Cortex of kidney (tissue), 1 donor: ENCODE measurements around the gene ST6GALNAC2.
"Not testable (repeated sequence)": the region's sequence is repeated elsewhere in the genome, so short reads cannot be mapped to it uniquely, and the experiment has no call there.

Experiments
- DNase-seq: peaks from one replicate; lab custom pipeline; 2025; lab: John Stamatoyannopoulos, UW

The ST6GALNAC2 gene

DNA sequence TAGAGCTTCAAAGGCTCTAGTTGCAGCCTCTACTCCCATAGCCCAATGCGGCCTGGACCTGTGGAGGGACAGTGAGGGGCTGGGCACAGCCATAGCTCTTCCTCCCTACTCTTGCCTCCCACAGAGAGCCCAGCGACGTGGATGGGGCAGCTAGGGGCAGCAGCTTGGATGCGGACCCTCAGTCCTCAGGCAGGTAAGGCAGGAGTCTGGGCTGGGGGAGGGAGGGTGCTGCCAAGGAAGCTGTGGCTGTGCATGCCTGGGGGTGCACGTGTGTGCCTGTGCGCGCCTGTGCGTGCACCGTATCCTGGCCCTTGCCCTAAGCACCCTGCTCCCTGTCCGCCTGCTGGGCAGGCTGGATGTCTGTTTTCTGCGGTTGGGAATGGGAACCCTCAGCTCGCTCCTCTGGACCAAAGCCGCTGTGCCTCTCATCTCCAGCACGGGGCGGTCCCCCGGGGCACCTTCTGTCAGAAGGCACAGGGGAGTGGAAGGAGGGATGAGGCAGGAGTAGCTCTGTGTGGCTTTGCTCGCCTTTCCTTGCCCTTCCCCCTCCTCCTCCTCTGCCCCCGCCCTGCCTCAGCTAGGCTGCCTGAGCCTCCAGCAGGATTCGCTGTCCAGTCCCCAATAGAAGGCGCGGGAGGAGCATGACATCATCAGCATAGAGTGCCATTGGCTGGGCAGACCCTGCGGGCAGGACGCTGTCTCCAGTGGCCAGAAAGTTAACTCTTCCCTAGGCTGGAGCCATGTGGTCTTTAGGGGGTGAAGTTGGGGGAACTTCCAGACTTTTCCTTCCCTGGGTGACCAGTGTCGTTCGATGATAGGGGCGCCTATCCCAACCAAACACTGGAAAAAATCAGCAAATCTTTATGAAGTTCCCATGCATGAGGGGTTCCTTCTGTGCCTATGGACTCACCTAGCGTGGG lies 45.0 kb downstream of the ST6GALNAC2 start:
- no peak for DNase-seq

DNA sequence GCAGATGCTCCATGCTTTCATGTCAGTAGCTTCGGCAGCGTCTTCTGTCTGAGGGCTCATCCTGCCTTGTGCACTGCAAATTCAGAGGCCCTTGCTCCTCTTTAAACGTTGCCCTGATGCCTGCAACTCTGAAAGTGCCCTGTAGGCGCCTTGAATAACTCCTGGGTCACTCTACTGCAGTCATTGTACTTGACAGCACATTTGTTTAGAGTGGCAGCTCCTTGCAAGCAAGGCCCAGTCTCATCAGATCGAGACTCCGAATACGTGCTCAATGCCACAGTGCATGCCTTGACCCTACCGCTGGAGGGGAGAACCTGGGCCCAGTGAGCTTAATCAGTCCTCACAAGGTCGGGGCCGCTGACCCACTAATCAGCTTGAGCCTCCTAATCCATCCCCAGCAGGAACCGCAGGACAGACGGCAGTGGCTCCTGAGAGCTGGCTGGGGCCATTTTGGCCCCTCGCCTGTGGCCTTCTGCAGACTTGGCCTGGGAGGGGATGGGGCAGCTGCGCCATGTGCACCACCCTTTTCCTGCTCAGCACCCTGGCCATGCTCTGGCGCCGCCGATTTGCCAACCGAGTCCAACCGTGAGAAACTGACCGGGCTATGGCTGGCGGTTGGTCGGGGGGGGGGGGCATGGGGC lies 45.9 kb downstream of the ST6GALNAC2 start, which contains the start of gene PRCD:
Gene PRCD (plus strand): TSS at position 414 of the 641 bp plus-strand sequence. CDS start 98 bp downstream, at position 512.
- no peak for DNase-seq

DNA sequence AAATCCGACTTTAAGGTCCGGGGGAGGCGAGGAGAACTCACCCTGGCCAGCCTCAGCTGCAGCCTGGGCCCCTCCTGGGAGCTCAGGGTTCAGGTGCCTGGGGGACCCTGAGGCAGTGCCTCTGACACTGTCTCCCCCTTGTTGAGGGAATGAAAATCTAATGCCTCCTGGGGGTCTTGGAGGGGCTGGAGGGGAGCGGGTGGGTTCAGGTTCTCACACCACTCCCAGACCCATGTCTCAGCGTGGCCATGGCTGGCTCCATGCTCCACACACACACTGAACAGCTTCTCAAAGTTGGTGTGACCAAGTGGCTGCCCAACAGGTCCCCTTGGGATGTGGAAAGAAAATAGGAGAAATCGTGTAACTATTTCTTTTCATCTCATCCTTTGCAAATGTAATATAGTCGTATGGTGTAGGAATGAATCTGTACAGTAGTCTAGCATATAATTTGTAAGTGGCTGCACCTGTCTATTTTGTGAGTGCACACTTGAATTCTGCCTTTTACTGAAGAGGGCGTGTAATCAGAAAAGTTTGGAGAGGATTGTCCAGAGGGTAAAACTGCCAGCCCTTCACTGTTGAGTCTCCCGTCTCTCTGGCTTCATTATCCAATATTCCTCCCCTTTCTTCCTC lies 46.6 kb downstream of the ST6GALNAC2 start:
- DNase-seq, result no peak

GRCh38 chr17:76538281-76538931 lies 47.3 kb downstream of the ST6GALNAC2 start:
- DNase-seq, result no peak

DNA sequence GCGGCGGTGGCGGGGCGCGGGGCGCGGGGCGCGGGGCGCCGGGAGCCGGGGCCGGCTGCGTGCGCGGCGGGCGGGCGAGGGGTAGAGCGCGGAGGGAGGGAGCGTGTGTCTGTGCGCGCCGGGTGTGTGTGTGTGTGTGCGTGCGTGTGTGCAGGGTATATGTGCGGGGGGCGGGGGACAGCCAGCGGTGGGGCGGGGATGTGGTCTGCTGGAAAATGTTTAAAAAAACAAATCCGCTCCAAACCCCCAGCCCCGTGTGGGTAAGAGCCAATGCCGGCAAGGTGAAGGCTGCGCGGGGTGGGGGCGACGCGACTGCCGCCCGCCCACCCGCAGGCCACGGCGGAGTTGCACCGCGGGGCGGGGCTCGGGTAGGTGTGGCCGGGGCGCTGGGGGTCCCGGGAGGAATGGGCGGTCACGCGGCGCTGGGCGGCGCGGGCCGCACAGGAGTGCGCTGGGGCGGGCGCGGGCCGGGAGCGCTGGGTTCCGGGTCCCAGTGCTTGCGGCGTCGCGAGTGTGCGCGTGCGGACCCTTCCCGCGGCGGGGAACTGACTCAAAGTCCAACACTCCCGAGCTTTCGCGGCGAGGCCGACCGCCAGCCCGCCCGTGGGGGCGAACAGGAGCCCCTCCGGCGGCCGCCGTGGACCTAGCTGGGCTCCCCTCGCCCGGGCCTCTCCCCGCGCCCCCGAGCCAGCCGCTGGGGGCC lies 47.9 kb downstream of the ST6GALNAC2 start, which contains the start of gene CYGB:
Gene CYGB (minus strand): TSS at position 132 of the 703 bp plus-strand sequence. CDS start 167 bp downstream, outside the sequence.
- no peak for DNase-seq

GRCh38 chr17:76537288-76537577 lies 48.4 kb downstream of the ST6GALNAC2 start:
- DNase-seq, result no peak

GRCh38 chr17:76536511-76537287 lies 49.0 kb downstream of the ST6GALNAC2 start:
- DNase-seq, result no peak

DNA sequence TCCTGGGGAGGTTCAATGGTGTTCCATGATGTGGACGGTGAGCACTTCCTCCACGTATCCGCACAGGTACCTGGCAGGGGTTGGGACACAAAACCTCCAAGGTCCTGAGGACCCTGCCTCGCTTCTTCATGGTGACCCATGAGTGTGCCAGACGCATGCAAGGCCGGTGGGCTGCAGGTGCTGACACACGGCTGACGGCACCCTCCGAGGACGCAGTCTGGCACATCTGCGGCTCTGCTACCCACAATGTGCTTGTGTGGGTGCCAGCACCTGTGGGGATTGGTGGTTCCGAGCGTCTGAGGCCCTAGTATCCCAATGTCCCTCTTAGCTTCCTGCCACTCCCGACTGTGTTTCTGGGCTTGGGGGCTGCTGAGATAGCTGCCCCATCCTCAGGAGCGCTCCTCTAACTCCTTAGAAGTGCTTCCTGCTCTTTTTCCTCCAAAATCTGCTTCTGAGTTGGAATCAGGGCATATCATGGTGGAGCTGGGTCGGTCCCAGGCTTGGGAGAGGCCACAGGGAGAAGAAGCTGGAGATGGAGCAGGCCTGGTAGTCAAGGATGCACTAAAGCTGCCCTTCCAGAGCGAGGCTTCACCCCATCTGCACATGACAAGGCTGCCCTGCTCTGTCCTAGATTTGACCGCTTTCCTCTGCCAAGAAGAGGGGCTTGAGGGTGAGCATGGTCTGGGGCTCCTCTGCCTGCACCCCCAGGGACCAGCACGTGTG lies 49.7 kb downstream of the ST6GALNAC2 start:
- DNase-seq, result no peak

GRCh38 chr17:76534831-76535732 lies 50.6 kb downstream of the ST6GALNAC2 start:
- no peak for DNase-seq

DNA sequence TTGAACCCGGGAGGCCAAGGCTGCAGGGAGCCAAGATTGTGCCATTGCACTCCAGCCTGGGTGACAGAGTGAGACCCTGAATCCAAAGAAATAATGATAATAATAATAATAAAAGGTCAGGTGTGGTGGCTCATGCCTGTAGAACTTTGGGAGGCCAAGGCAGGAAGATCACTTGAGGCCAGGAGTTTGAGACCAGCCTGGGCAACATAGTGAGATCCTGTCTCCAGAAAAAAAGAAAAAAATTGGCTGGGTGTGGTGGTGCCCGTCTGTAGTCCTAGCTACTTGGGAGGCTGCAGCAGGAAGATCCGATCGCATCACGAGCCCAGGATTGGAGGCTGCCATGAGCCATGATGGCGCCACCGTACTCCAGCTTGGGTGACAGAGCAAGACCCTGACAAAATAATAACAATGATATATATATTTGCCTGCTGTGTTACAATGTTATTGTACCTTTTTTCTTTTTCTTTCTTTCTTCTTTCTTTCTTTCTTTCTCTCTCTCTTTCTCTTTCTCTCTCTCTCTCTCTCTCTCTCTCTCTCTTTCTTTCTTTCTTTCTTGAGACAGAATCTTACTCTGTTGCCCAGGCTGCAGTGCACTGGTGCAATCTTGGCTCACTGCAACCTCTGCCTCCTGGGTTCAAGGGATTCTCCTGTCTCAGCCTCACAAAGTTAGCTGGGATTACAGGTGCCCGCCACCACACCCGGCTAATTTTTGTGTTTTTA lies 51.9 kb downstream of the ST6GALNAC2 start:
- DNase-seq, result not testable (repeated sequence)

DNA sequence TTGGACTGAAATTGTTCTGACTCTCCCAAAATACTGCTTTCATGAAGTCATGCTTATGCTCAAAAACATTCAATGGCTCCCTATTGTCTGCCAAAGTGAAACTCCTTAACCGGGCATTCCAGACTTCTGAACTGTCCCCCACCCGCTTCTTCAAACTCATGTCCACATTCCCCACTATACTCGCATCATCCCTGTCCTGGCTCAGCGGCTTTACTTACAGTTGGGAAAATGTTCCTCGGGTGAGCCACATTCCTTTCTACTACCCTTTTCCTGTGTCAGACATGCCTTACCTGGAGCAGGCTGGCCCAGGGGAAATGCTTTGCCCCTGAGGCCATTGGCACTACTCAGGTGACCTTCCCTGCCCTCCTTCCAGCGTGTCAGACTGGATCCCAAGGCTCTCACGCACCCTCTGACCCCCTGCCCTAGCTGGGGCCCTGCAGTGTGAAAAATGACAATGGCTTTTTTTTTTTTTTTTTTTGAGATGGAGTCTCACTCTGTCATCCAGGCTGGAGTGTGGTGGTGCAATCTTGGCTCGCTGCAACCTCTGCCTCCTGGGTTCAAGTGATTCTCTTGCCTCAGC lies 53.5 kb downstream of the ST6GALNAC2 start:
- no peak for DNase-seq

GRCh38 chr17:76531486-76532038 lies 54.1 kb downstream of the ST6GALNAC2 start:
- no peak for DNase-seq

DNA sequence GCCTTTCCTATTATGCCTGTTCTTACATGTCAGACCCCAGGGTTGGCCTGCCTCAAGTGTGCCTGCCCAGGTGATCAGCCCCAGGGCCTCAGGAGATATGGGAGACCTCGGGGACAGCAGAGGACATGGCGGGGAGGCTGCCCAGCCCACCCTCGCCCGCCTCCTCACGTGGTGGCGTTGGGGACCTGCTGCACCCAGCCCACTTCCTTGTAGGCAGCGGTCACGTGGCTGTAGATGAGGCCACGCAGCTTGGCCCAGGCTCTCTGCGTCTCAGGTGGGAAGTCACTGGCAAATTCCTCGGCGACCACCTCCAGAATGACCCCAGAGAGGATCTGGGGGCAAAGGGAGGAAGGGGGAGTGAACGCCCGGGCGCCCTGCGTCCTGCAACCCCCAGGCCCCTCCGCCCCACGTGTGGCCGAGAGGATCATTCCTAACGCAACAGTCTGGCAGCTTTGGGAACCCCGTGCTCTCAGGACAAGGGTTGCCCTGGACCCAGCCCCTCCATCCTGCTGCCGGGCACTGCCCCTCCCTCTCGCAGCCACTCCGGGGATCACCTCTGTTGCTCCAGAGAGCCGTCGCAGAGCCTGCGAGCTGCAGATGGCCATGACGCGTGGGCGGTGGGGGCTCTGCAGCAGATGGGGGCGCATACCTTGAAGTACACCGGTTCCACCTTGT lies 54.7 kb downstream of the ST6GALNAC2 start:
- DNase-seq, result no peak

DNA sequence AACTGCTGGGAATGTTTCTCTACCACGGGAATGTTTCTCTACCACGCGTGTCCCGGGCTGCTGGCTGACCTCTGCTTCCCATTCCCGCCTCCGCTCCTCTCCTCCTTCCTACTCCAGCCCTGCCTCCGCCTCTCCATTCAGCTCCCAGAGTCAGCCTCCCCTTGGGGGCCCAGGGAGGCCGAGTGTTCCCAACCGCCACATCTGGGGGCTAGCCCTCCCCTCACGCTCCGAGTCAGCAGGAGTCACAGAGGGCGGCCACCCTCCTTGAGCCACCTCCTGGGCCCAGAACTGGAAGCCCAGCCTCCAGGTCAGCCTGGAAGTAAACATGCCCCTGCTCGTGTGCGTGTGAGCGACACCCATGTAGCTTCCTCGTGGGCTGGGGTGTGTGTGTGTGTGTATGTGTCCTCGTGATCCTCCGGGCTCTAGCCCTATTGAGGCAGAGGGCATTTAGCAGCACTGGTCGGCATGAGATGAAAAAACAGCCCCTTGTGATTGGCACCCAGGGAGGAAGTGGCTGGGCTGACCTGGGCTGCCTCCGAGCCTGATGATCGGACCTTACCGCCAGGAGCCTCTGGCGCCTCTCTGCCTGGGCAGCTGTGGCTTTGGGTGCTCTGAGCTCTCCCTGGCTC lies 55.5 kb downstream of the ST6GALNAC2 start:
- DNase-seq, result no peak

DNA sequence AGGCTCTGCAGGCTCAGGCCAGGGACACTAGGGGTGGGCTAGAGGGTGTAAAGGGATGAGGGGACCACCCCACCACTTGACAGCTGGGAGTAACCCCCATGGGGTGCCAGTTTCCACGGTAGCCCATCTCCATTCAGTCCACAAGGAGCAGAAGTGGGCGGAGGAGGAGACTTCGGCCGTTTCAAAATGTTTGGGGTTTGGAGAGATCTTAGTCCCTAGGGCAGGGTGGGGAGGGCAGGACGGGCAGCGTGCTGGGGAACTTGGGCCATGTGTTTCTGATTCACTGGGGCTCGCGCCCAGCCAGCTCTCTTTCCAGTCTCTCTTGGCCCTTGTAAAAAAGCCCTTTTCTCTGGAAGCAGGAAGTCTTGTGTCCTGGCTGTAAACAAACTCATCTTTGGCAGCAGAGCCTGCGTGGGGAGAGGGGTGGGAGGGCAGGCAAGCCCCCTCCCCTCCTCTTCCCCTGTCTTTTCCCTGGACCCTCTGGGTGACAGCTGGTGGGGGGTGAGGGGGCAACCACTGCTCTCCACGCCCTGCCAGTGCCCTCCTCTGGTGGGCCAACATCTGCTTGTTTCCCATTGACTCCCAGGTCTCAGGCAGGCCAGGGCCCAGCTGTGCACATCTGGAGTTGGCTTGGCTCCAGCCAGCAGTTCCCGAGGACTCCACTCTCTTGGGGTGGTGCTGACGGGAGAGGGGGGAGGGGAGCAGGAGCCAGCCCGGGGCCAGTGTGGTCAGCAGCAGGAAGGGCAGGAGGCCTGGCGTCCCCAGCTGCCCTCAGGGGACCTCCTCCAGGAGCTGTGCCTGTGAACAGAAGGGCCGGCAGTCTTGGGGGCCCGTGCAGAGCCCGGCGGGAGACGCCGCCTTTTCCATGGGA lies 56.2 kb downstream of the ST6GALNAC2 start:
- no peak for DNase-seq
